ENCODE data around the gene TMEM163.
"Not testable (repeated sequence)": the region's sequence is repeated elsewhere in the genome, so short reads cannot be mapped to it uniquely, and the experiment has no call there.

Gene TMEM163

DNA sequence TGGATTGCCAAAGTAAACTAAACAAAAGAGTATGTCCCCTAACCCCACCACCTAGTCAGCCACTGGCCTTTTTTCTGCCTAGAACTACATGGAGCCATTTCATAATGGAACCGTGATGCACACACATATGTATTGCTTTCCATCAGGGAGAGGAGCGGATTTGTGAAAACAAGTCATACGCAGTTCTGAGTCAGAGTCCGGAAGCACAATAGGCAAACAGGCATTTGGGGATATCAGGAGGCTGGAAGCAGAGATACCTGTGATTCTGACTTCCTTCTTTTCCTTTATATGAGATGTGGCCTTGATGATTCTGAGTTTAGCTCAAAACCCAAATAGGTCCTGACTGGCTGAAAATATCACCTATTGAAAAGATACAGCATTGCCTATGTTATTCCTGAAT, 93.5 kb downstream of the TMEM163 start:
- ChIA-PET CTCF (no interaction called here), POLR2A (no interaction called here)
- TF ChIP-seq, protein P1, sequence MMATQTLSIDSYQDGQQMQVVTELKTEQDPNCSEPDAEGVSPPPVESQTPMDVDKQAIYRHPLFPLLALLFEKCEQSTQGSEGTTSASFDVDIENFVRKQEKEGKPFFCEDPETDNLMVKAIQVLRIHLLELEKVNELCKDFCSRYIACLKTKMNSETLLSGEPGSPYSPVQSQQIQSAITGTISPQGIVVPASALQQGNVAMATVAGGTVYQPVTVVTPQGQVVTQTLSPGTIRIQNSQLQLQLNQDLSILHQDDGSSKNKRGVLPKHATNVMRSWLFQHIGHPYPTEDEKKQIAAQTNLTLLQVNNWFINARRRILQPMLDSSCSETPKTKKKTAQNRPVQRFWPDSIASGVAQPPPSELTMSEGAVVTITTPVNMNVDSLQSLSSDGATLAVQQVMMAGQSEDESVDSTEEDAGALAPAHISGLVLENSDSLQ (IDR thresholded peaks at IDR 0.05): no peak
- TF ChIP-seq ZNF384 (IDR thresholded peaks at IDR 0.05): no peak
- TF ChIP-seq FOXM1 (IDR thresholded peaks at IDR 0.05; ENCODE audit: borderline replicate concordance): no peak
- no peak for TF ChIP-seq L3MBTL2 (conservative IDR thresholded peaks at IDR 0.05)
- TF ChIP-seq SP1 (IDR thresholded peaks at IDR 0.05): no peak
- no peak for TF ChIP-seq BHLHE40 (IDR thresholded peaks at IDR 0.05; ENCODE audit: borderline replicate concordance)
- TF ChIP-seq ELF4 (IDR thresholded peaks at IDR 0.05): no peak
- no peak for TF ChIP-seq CTBP1 (IDR thresholded peaks at IDR 0.05; ENCODE audit: borderline replicate concordance)
- no peak for TF ChIP-seq ARNT (IDR thresholded peaks at IDR 0.05)
- TF ChIP-seq TARDBP (IDR thresholded peaks at IDR 0.05): no peak
- no peak for TF ChIP-seq FOXK2 (IDR thresholded peaks at IDR 0.05)
- TF ChIP-seq HDGF (IDR thresholded peaks at IDR 0.05; ENCODE audit: borderline replicate concordance): no peak
- no peak for TF ChIP-seq SUZ12 (IDR thresholded peaks at IDR 0.05)
- TF ChIP-seq LEF1 (IDR thresholded peaks at IDR 0.05; ENCODE audit: borderline replicate concordance): no peak
- no peak for TF ChIP-seq NFRKB (IDR thresholded peaks at IDR 0.05)
- no peak for TF ChIP-seq FOXA1 (IDR thresholded peaks at IDR 0.05)
- no peak for DNase-seq (ENCODE audit: extremely low spot score)

GRCh38 chr2:134623796-134624195, 95.0 kb downstream of the TMEM163 start:
- CTCF ChIA-PET: no interaction called here
- TF ChIP-seq TARDBP (IDR thresholded peaks at IDR 0.05): no peak
- TF ChIP-seq FOXA1 (IDR thresholded peaks at IDR 0.05): no peak
- no peak for TF ChIP-seq ELF4 (IDR thresholded peaks at IDR 0.05)
- TF ChIP-seq ARNT (IDR thresholded peaks at IDR 0.05): no peak
- TF ChIP-seq FOXK2 (IDR thresholded peaks at IDR 0.05): no peak
- TF ChIP-seq L3MBTL2 (conservative IDR thresholded peaks at IDR 0.05): no peak
- no peak for TF ChIP-seq BHLHE40 (IDR thresholded peaks at IDR 0.05; ENCODE audit: borderline replicate concordance)
- no peak for TF ChIP-seq FOXM1 (IDR thresholded peaks at IDR 0.05; ENCODE audit: borderline replicate concordance)
- no peak for TF ChIP-seq HDGF (IDR thresholded peaks at IDR 0.05; ENCODE audit: borderline replicate concordance)
- no peak for TF ChIP-seq LEF1 (IDR thresholded peaks at IDR 0.05; ENCODE audit: borderline replicate concordance)
- TF ChIP-seq SP1 (IDR thresholded peaks at IDR 0.05): no peak
- TF ChIP-seq SUZ12 (IDR thresholded peaks at IDR 0.05): no peak
- TF ChIP-seq, protein P1 (IDR thresholded peaks at IDR 0.05): no peak
- no peak for TF ChIP-seq ZNF384 (IDR thresholded peaks at IDR 0.05)
- no peak for TF ChIP-seq NFRKB (IDR thresholded peaks at IDR 0.05)

DNA sequence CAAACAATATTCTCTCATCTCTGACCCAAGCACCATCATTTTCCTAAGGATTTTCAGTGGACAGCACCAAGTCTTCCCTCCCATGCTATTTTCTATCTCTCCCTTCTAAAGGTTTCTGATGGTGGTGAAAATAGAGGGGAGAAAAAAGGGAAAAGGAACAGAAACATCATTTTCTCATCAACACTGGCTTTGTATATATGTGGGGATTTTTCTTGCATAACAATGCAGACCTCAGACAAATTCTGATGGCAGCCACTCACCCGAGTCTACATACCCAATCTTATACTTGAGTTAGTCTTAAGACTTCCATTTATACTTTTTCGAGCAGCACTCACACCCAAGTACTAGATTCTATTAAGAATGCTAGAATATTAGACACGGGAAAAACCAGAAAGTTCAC, 95.8 kb downstream of the TMEM163 start:
- ChIA-PET POLR2A (no interaction called here), CTCF (no interaction called here)
- no peak for TF ChIP-seq SUZ12 (IDR thresholded peaks at IDR 0.05)
- TF ChIP-seq FOXK2 (IDR thresholded peaks at IDR 0.05): no peak
- TF ChIP-seq FOXM1 (IDR thresholded peaks at IDR 0.05; ENCODE audit: borderline replicate concordance): no peak
- TF ChIP-seq BHLHE40 (IDR thresholded peaks at IDR 0.05; ENCODE audit: borderline replicate concordance): no peak
- no peak for TF ChIP-seq TARDBP (IDR thresholded peaks at IDR 0.05)
- TF ChIP-seq, protein P1 (IDR thresholded peaks at IDR 0.05): no peak
- no peak for TF ChIP-seq SP1 (IDR thresholded peaks at IDR 0.05)
- TF ChIP-seq ZNF384 (IDR thresholded peaks at IDR 0.05): no peak
- TF ChIP-seq LEF1 (IDR thresholded peaks at IDR 0.05; ENCODE audit: borderline replicate concordance): no peak
- no peak for TF ChIP-seq HDGF (IDR thresholded peaks at IDR 0.05; ENCODE audit: borderline replicate concordance)
- TF ChIP-seq NFRKB (IDR thresholded peaks at IDR 0.05): no peak
- no peak for TF ChIP-seq FOXA1 (IDR thresholded peaks at IDR 0.05)
- TF ChIP-seq CTBP1 (IDR thresholded peaks at IDR 0.05; ENCODE audit: borderline replicate concordance): no peak
- no peak for TF ChIP-seq L3MBTL2 (conservative IDR thresholded peaks at IDR 0.05)
- no peak for TF ChIP-seq ELF4 (IDR thresholded peaks at IDR 0.05)
- DNase-seq (ENCODE audit: extremely low spot score): no peak

More at GRCh38 chr2:134623796-134624195, 95.0 kb downstream of the TMEM163 start:
- POLR2A ChIA-PET: no interaction called here
- DNase-seq (ENCODE audit: extremely low spot score): no peak

DNA sequence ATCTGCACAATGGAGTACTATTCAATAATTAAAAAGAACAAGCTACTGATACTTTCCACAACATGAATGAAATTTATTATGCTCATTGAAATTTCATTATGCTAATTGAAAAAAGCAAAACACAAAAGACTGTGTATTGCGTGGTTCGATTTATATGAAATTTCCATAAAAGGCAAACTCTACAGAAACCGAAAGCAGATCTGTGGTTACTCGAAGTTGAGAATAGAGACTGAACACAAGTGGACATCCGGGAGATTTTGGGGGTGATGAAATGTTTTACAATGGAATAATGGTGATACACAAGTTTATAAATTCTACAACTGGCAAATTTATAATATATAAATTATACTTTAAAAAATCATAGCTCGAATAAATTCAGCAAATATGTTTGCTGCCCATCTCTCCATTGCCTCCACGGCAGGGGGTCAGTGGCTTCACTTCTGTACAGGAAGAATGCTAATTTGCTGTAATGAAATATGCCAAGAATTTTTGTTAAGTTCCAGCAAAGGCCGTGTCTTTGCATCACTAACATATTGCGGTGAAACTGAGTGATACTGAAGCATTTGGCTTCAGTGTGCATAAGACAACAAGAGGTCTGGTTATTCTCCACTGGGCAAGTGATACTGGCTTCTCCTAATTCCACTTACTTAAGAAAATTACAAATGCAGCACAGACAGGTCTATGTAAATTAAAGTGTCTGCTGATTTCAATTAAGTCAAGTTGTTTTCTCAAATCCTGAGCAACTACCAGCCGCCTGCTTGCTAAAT, 96.7 kb downstream of the TMEM163 start:
- no peak for DNase-seq (ENCODE audit: extremely low spot score)
- TF ChIP-seq SP1 (IDR thresholded peaks at IDR 0.05) (no peak), ELF4 (IDR thresholded peaks at IDR 0.05) (no peak), TARDBP (IDR thresholded peaks at IDR 0.05) (no peak), HDGF (IDR thresholded peaks at IDR 0.05; ENCODE audit: borderline replicate concordance) (no peak), SUZ12 (IDR thresholded peaks at IDR 0.05) (no peak), NFRKB (IDR thresholded peaks at IDR 0.05) (no peak), LEF1 (IDR thresholded peaks at IDR 0.05; ENCODE audit: borderline replicate concordance) (no peak), ZNF384 (IDR thresholded peaks at IDR 0.05) (no peak), CTBP1 (IDR thresholded peaks at IDR 0.05; ENCODE audit: borderline replicate concordance) (no peak), FOXA1 (IDR thresholded peaks at IDR 0.05) (no peak), L3MBTL2 (conservative IDR thresholded peaks at IDR 0.05) (no peak), FOXM1 (IDR thresholded peaks at IDR 0.05; ENCODE audit: borderline replicate concordance) (no peak), FOXK2 (IDR thresholded peaks at IDR 0.05) (no peak), BHLHE40 (IDR thresholded peaks at IDR 0.05; ENCODE audit: borderline replicate concordance) (no peak), ARNT (IDR thresholded peaks at IDR 0.05) (no peak)
- CTCF ChIA-PET: interaction anchor here (0.6 kb wide), 1 partner anchor 9 kb away, joined by 4 read pairs; no protein-coding TSS in a partner anchor
- POLR2A ChIA-PET: no interaction called here

DNA sequence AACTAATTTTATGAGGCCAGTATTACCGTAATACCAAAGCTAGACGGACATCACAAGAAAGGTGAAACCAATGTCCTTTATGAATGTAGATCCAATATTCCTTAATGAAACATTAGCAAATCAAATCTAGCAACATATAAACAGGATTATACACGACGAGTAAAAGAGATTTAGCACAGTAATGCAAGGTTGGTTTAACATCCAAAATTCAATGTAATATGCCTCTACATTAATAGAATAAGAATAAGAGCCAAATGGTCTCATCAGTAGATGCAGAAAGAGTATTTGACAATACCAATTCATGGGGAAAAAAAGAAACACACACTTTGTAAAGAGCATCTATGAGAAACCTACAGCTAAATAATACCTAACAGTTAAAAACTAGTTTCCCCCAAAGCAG, 99.5 kb downstream of the TMEM163 start:
- no peak for DNase-seq (ENCODE audit: extremely low spot score)
- TF ChIP-seq BHLHE40 (IDR thresholded peaks at IDR 0.05; ENCODE audit: borderline replicate concordance): no peak
- TF ChIP-seq ARNT (IDR thresholded peaks at IDR 0.05): no peak
- TF ChIP-seq ZNF384 (IDR thresholded peaks at IDR 0.05): no peak
- no peak for TF ChIP-seq SP1 (IDR thresholded peaks at IDR 0.05)
- TF ChIP-seq NFRKB (IDR thresholded peaks at IDR 0.05): no peak
- ChIA-PET POLR2A (no interaction called here), CTCF (no interaction called here)

DNA sequence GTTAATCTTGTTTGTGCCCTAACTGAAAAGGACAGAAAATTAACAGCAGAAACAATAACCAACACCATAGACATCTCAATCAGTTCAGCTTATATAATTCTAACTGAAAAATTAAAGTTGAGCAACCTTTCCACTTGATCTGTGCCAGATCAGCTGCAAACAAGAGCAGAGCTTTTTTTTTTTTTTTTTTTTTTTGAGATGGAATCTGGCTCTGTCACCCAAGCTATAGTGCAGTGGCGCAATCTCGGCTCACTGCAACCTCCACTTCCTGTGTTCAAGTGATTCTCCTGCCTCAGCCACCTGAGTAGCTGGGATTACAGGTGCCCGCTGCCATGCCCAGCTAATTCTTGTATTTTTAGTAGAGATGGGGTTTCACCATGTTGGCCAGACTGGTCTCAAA, 103.3 kb downstream of the TMEM163 start:
- POLR2A ChIA-PET; CTCF ChIA-PET; DNase-seq (ENCODE audit: extremely low spot score): not testable (repeated sequence)

Measured in HEK293T (cell line).